ENCODE results near the gene REXO5. TPM values are rescaled to one million over a fixed set of nuclear protein-coding genes. Genes with fewer than 3 reads are reported as not detected.
A peak's percentile ranks its signal among the peaks of the same experiment; 100 is the strongest.

The REXO5 gene
- 1 to 10 TPM in 4 of 6 donors, under 1 TPM in 2; 0.88 to 4.9 (median 1.7) TPM for total RNA-seq
- polyA plus RNA-seq = 1 to 10 TPM; 2.5 to 2.8 TPM

- intact Hi-C loops (cut with DNase I) = no loop called here
- 0% methylated on average over 73 to 74 of the region's 74 CpGs for WGBS, 2 donors
- H3K27me3 ChIP-seq = no peaks in the 10 kb centered on the region
- FAIRE-seq (no peak), DNase-seq (peak; percentile 86 to 96 (median 90)), ATAC-seq (peak; percentile 94 to 98 (median 94))
- peak within 1 kb of the TSS; percentile 69 to 89 (median 80) for H3K4me3 ChIP-seq
- H3K9me3 ChIP-seq = no peaks in the 10 kb centered on the region
- peaks cover 0 to 10% (median 9%) of the 10 kb centered on the region in 3 donors for H3K4me1 ChIP-seq
- H3K36me3 ChIP-seq = no peaks in the 10 kb centered on the region
- H3K27ac ChIP-seq = peak within 1 kb of the TSS; percentile 86 to 95 (median 90)
- TF ChIP-seq CTCF (IDR thresholded peaks at IDR 0.05) = peak in 1 of 4 donors; percentile 10
These were observed at the start of gene REXO5, which contains the start of gene ERI2 for GRCh38 chr16:20806168-20807050. REXO5 (plus strand) TSS chr16:20806527; CDS start chr16:20806954, 427 bp downstream. ERI2 (minus strand) TSS chr16:20806472; CDS start chr16:20806430, 42 bp downstream.

- intact Hi-C loops (cut with DNase I) = no loop called here
These were observed 46.0 kb upstream of the REXO5 start for GRCh38 chr16:20760346-20760745.

GRCh38 chr16:20761175-20761574 lies 45.2 kb upstream of the REXO5 start:
- H3K27ac ChIP-seq = no peak overlapping the region
- 79 to 84% methylated on average over 1 of the region's 1 CpG for WGBS, 2 donors
- no peak overlapping the region for H3K4me3 ChIP-seq
- ATAC-seq (no peak), FAIRE-seq (no peak), DNase-seq (no peak)
- H3K9me3 ChIP-seq = no peaks in the 10 kb centered on the region
- peaks cover 0 to 11% (median 7%) of the 10 kb centered on the region in 3 donors for H3K4me1 ChIP-seq
- no peaks in the 10 kb centered on the region for H3K27me3 ChIP-seq
- TF ChIP-seq CTCF (IDR thresholded peaks at IDR 0.05) = no peak
- intact Hi-C loops (cut with DNase I) = no loop called here
- no peaks in the 10 kb centered on the region for H3K36me3 ChIP-seq

More at GRCh38 chr16:20760346-20760745, 46.0 kb upstream of the REXO5 start:
- no peaks in the 10 kb centered on the region for H3K27me3 ChIP-seq
- no peak for FAIRE-seq
- DNase-seq = no peak
- no peak for TF ChIP-seq CTCF (IDR thresholded peaks at IDR 0.05)
- no peak for ATAC-seq
- no peaks in the 10 kb centered on the region for H3K36me3 ChIP-seq
- no peak overlapping the region for H3K4me3 ChIP-seq
- 94% methylated on average over 2 of the region's 2 CpGs for WGBS, 2 donors
- peaks cover 0 to 11% (median 7%) of the 10 kb centered on the region in 3 donors for H3K4me1 ChIP-seq
- H3K9me3 ChIP-seq = no peaks in the 10 kb centered on the region
- no peak overlapping the region for H3K27ac ChIP-seq

- H3K27ac ChIP-seq = peak overlapping the region; percentile 59 to 84 (median 74)
- FAIRE-seq (no peak), ATAC-seq (no peak), DNase-seq (no peak)
- H3K4me1 ChIP-seq = peaks cover 0 to 11% (median 7%) of the 10 kb centered on the region in 3 donors
- no peaks in the 10 kb centered on the region for H3K27me3 ChIP-seq
- intact Hi-C loops (cut with DNase I) = no loop called here
- 86 to 89% methylated on average over 3 of the region's 3 CpGs for WGBS, 2 donors
- H3K4me3 ChIP-seq = peak overlapping the region in 1 of 4 donors; percentile 48
- H3K36me3 ChIP-seq = no peaks in the 10 kb centered on the region
- TF ChIP-seq CTCF (IDR thresholded peaks at IDR 0.05) = no peak
- H3K9me3 ChIP-seq = no peaks in the 10 kb centered on the region
These were observed 43.8 kb upstream of the REXO5 start for GRCh38 chr16:20762404-20763123.
